DMS 273 (cell line): ENCODE results near the gene F2R.
"Not testable (repeated sequence)": the region's sequence is repeated elsewhere in the genome, so short reads cannot be mapped to it uniquely, and the experiment has no call there.

ENCODE experiments used
- DNase-seq: peaks from one replicate; lab custom pipeline; 2025; ENCODE audit not compliant: unreplicated experiment; lab: John Stamatoyannopoulos, UW

F2R gene

DNA sequence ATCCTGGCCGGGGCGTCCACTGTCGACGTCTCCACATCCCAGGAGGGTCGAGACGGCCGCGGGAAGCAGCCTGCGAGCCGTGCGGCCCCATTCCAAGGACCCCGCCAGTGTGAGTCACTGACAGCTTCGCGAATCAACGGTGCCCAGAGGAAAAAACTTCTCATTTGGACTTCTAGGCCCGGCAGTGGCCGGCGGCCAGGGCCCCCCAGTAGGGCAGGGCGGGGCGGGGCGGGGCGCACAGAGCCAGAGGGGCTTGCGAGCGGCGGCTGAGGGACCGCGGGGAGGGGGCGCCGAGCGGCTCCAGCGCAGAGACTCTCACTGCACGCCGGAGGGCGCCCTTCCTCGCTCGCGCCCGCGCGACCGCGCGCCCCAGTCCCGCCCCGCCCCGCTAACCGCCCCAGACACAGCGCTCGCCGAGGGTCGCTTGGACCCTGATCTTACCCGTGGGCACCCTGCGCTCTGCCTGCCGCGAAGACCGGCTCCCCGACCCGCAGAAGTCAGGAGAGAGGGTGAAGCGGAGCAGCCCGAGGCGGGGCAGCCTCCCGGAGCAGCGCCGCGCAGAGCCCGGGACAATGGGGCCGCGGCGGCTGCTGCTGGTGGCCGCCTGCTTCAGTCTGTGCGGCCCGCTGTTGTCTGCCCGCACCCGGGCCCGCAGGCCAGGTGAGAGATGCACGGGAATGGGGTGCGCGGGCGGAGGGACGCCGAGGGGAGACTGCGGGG is at the start of gene F2R:
F2R (plus strand) TSS at position 391 of the 720 bp plus-strand sequence; CDS start at position 573, 182 bp downstream.
- peak; percentile 84 for DNase-seq

DNA sequence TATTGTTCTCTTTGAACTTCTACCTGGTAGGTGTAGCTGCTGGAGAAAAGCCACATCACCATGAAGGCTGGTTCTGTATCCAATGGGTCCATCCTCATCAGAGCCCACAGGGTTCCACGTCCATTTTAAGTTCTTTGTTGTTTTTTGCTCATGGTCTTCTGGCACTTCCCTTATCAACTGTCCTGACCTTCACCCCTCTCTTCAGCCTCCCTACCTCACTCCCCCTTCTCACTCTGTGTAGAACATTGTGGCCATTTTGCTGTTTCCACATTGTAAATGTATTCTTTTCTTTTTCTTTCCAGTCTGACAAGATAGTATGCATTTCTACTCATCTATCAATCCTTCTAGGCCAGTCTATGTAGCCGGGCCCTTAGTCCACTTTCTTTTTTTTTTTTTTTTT is 48.4 kb upstream of the F2R start:
- DNase-seq, result no peak

DNA sequence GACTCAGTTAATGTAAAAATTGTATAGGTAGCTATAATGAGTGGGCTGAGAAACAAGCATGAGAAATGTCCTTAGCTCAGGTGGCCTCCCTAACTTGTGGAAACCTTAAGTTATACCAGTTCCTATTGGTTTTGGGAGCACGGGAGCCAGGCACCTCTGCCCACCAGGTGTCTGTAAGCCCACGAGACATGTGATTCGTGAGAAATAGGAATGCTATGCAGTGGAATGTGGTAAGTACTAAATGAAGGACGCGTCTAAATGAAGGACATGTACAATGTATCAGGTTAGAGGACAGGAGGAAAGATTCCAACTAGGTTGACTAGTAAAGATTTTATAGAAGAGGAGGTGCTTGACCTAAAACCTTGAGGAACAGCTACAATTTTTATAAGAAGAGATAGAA is 46.7 kb upstream of the F2R start:
- DNase-seq, result no peak

DNA sequence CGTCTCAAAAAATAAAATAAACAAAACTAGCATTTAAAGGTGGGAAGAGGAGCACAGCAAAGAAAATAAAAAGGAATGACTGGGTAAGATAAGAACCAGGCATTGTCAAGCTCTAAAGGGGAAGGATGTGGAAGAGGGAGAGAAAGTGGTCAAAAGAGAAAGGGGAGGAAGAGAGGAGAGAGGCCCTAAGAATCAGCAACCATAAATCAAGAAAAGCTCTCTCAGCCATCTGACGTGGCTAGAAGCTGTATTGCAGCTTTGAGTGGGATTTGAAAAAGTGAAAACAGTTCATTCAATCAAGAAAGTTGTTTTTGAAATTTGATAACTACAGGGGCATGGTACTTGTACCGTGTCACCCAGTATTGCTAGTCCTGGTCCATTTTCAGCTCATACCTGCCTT is 45.4 kb upstream of the F2R start:
- no peak for DNase-seq

DNA sequence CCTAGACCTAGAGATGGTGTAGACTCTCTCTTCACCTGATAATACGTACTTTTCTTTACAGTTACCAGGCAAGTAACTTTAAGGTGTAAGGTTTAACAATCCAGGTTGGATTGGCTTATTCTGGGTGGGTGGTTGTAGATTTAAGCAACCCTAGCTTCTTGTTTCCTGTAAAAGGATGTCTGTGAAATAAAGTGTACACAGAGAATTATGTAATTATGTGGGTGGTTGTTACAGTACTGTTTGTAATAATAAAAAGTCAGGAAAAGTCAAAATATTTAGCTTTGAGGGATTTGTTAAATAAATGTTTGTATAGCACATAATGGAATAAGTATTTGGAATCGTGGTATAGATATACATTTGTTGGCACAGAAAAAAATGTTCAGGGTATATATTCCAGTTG is 43.7 kb upstream of the F2R start:
- no peak for DNase-seq

DNA sequence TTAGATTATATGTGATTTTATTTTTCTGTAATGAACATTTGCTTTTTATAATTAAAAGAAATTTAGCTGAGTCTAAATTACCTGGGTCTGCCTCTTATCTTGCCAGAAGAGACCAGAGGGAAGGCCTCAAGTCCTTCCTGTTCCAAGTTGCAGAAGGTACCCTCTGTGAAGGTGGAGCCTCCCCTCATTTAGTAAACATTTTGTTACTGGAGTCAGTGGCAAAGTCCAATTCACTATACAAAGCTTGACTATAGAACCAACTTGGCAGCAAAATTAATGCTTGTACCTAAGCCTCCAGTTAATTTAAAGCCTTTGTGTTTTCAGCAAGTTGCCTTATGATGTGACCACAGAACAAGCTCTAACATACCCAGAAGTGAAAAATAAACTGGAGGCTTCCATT is 42.8 kb upstream of the F2R start:
- no peak for DNase-seq

DNA sequence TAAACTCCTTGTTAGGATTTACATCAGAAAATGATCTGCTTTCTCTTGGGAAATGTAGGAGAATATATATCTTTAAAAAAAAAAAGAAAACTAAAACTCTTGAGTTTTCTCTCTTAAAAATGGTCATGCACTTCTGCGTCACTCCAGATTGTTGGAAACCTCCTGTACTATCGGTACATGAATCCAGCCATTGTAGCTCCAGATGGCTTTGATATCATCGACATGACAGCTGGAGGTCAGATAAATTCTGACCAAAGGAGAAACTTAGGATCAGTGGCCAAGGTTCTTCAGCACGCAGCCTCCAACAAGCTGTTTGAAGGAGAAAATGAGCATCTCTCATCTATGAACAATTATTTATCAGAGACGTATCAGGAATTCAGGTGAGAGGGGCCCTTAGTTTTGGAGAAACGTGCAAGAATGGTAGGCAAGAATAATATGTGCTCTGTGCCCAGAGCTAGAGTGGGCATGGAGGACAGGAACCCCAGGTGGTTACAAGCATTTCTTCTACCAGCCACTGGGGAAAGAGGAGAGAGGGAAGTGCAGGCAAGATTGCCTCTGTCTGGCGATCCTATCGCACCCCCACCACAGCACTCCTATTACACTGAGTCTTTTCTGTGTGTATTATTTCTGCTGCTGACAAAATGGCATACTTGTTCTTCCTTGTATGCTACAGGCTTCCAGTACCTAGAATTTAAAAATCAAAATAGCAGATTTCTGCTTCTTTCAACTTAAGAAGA is 41.4 kb upstream of the F2R start:
- DNase-seq, result no peak

DNA sequence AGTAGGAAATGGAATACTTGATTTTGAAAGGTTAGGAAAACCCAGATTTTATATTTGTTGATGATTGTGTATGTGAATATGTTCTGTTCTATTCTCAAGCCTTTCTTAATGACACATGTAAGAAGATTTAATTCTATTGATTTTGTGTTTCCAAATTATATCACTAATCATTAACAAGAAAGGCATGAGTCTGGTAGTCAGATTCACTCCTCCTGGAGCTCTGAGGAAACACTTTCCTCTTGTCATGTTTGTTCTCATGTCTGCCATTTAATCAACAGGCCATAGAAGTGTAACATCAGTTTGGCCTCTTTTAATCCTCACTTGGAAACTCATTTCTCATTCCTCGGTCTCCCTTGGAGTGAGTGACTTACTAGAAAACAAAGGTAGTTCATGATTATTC is 40.6 kb upstream of the F2R start:
- DNase-seq, result no peak

DNA sequence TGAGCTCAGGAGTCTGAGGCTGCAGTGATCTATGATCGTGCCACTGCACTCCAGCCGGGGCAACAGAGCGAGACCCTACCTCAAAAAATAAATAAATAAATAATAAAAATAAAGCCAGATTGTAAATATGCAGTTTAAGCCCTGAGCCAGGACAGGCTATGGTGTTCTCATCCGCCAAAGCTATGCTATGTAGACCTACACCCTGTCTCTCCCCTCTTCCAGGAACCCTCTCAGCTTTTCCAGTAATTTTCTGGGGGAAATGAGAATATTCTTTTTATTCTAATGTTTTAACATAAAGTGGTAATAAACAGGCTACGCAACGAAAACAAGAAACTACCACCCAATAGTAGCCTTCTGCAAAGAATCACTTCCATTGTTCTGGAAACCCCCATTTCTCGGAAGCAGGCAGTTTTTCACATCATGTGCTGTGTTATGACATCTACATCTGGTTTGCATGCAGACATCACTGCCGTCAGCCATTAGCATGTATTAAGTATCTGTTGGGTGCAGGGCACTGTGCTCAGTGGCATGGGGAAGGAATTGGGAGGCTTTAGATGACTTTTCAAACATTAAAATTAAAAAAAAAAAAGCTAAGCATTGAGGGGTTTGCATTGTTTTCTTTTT is 38.0 kb upstream of the F2R start:
- DNase-seq, result no peak

DNA sequence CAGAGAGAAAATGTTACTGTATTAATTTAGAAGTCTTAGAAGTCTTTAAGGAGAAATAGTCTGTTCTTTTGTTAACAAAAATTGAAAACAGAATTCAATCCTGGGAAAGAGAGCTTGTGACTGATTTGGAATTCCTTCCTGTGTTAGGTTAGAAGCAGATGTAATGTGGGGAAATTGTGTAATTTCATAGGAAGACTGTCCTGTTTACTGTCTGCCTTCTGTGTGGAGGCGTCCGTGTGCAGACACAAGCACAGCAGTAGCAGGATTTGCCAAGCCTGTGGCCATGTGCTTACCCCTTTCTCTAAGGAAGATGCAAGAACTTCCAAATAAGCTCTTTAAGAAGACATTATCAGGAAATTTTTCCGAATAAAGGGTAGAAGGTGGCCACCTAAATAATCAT is 36.7 kb upstream of the F2R start:
- no peak for DNase-seq

DNA sequence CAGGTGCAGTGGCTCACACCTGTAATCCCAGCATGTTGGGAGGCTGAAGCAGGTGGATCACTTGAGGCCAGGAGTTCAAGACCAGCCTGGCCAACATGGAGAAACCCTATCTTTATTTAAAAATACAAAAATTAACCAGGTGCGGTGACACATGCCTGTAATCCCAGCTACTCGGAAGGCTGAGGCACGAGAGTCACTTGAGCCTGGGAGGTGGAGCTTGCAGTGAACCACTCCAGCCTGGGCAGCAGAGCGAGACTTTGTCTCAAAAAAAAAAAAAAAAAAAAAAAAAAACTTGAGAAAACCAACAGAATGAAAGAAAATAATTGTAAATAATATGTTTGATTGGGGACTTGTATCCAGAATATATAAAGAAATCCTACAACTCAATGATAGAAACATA is 35.1 kb upstream of the F2R start:
- DNase-seq, result not testable (repeated sequence)

DNA sequence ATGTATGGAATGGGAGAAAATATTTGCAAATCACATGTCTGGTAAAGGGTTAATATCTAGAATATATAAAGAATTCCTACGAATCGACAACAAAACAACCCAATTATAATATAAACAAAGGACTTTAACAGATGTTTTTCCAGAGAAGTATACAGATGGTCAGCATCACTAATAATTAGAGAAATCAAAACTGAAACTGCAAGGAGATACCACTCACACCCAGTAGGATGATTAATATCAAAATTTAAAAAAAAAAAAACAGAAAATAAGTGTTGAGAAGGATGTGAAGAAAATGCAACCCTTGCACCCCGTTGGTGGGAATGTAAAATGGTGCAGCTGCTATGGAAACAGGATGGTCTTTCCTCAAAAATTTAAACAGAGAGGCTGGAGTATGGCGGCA is 34.6 kb upstream of the F2R start:
- no peak for DNase-seq

DNA sequence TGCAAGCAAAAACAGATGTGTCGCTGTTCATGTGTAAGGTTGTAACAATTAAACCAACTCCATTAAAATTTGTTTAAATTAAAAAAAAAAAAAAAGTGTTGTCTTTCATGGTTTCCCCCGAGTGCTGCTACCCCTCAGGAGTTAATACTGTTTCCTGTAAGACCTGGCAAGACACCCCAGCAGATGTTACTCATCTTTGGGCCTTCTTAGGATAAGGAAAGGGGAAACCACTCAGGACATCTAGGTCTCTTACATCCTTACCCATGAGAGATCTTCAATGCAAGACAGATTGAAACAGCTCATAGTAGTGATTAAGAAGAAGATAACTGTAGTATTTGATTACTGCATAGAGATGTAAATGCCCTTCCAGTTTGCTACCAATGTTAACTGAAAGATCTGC is 33.5 kb upstream of the F2R start:
- DNase-seq, result no peak

DNA sequence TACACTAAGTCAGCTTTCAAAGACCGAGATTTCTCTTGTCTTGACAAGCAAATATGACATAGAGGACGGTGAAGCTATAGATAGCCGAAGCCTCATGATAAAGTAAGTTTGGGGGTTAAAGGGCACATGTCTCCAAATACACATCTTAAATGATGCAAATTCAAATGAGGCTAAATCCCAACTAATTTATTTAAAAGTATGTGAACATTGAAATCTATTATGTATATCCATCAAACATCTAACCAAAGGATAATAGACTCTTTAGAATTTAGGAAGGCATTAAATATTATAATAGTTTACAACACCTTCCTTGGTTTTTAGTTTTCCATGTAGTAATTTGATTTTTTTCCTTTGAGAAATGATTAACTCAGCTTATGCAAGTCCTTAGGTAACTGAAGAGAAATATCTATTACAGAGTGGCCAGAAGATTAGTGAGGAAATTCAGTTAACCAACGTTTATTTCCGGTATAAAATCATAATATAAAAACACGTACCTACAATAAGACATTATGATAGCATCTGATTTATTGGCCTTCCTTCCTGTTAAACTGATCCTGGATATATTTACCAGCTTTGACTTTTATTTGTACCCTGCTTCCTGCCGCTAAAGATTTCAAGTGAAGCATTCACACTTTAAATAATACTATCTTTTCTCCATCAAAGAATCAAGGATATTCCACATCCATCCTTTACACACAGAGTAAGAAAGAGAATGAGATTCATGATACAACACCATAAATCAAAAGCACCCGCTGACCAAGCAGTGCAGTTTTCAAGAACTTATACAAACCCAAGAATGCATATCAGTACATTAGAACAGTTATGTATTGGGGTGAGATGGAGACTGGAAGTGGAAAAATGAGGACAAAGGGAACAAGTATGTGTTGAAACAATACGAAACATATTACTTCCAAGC is 31.9 kb upstream of the F2R start:
- DNase-seq, result no peak

DNA sequence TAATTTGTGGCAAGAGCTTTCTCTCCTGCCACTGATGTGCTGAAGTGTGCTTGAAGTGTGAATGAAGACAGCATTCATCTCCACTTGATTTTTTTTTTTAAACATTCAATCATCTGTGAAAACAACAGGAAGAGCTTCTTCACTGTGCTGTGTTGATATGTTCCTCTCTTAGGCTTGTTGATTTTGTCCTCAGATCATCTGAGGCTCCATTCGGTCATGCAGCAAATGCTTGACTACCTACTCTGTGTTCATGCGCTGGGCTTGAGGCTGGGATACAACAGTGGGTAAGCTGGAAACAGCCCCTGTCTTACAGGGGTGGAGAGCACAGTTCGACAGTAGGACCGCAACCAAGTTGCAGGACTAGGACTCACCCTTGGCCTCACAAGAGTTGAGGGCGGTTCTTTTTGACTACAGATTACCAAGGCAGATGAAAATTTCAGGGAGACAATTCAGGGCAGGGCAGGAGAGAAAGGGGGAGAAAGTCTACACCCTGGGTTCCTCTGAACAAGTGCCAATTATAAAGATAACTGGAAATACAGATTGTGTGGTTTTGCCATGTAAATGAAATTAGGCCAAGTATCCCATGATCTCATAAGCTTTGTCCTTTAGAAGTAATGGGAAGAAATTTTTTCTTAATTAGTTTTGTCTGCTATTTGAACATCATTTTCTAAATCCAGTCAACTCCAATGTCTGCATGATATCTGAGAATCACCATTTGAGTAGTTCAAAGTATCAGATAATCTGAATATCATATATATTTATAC is 31.0 kb upstream of the F2R start:
- DNase-seq, result no peak

DNA sequence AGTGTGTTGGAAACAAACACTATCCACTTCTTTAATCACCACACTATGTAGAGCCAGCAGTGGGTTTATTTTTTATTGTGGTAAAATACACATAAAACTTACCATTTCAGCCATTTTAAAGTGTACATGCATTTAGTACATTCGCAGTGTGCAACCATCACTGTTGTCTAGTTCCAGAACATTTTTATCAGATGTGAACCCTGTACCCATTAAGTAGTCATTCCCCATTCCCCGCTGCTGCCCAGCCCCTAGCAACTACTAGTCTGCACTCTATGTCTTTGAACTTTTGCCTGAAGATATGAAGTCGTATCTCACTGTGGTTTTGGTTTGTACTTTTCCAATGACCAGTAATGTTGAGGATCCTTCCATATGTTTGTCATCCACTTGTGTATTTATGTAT is 30.2 kb upstream of the F2R start:
- no peak for DNase-seq

DNA sequence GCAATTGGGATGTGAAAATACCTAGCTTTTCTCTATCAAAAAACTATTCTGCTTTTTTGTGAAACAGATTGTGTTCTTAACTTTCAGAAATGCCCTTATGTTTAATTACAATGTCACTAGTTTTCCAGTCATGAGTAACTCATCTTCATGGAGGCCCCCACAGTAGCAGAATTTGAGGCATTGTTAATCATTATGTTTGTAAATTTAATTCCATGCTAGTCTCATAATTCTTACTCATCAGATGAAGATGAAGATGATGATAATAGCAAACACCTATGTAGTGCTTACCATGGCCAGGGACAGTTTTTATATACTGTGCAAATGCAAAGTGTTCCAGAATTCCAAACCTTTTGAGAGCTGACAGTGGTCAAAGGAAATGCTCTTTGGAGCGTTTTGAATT is 27.7 kb upstream of the F2R start:
- no peak for DNase-seq

DNA sequence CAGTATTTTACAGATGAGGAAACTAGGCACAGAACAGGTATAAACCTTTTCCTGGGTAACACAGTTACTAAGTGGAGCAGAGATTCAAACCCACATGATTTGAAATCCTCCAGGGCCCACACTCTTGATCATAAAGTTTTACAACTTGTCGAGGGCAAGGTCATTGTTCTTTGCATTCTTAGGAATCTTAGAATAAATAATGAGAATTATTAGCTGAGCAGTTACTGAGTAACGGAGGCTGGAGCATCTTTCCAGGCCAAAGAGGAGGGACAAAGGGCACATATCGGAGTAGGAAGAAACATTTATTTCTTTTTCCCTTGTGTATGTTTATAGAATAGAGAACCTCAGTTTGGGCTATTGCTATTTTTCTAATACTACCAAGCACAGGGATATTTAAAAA is 27.1 kb upstream of the F2R start:
- DNase-seq, result no peak

DNA sequence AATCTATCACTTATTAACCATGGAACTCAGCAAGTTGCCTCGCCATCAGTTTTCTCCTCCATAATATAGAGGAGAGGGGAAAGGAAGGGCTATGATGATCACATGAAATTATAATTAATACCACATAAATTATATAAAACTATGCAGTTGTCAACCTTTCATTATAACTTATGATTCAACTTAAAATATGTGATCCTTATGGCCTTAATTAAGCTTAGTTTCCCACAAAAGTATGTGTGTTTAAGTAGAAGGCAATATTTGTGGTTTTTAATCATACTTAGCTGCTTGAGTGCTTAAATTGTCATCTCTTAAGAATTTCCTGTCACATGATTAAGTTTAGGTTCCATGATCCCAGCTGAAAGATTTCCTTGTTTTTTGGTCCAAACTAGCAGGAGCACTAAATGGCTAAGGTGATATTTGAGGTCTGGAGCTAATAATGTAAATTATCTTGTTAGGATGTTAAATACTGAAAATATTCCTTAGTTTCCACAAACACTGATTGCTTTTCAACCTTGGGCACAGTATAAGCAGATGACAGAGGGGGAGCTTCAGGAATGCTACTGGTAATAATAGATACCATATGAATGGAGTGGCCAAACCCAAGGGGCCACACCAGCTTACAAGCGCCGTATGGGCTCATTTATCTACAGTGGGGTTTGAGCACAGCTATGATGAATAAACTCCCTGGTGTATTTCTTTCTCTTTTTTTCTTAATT is 26.4 kb upstream of the F2R start:
- no peak for DNase-seq
